Calu3 (cell line): Measurements from ENCODE around the gene KAZN. TPM values are rescaled to one million over a fixed set of nuclear protein-coding genes. Genes with fewer than 3 reads are reported as not detected.
A peak's percentile ranks its signal among the peaks of the same experiment; 100 is the strongest.

ENCODE experiments used
- BruUV-seq: library from RNA; stranded (reverse); fragments of 400-500 nt; replicated peaks from 2 replicates; lab custom pipeline; 2021; lab: Mats Ljungman, UMichigan
- CTCF ChIA-PET: fragments of 300-600 bp; sonication (Branson Sonifier 250); formaldehyde crosslinking; loops from one replicate; lab custom pipeline; 2022; ENCODE audit warnings: antibody characterized with exemption; lab: Charles Lee
- DNase-seq: peaks from one replicate; pipeline ENCODE4 v3.0.0; 2022
- H3K27ac Mint-ChIP-seq: one replicate; pipeline ENCODE4 v1.8.0; 2022; ENCODE audit warnings: mixed read lengths; ENCODE audit not compliant: unreplicated experiment
- H3K27me3 Mint-ChIP-seq: one replicate; pipeline ENCODE4 v1.8.0; 2022; ENCODE audit warnings: mixed read lengths; ENCODE audit not compliant: unreplicated experiment
- H3K36me3 Mint-ChIP-seq: one replicate; pipeline ENCODE4 v1.8.0; 2022; ENCODE audit warnings: mild to moderate bottlenecking, moderate library complexity, mixed read lengths; ENCODE audit not compliant: insufficient read depth, unreplicated experiment
- H3K4me1 Mint-ChIP-seq: one replicate; pipeline ENCODE4 v1.8.0; 2022; ENCODE audit warnings: mild to moderate bottlenecking, low read depth, mixed read lengths; ENCODE audit not compliant: unreplicated experiment
- H3K4me3 Mint-ChIP-seq: one replicate; pipeline ENCODE4 v1.8.0; 2022; ENCODE audit warnings: mild to moderate bottlenecking, low read depth, moderate library complexity, mixed read lengths; ENCODE audit not compliant: unreplicated experiment
- H3K9me3 Mint-ChIP-seq: one replicate; pipeline ENCODE4 v1.8.0; 2022; ENCODE audit warnings: low read depth, mixed read lengths; ENCODE audit not compliant: unreplicated experiment
- CTCF ChIP-seq: fragments of 200-600 bp; IDR thresholded peaks from one replicate; pipeline ENCODE4 v1.8.0; 2022; ENCODE audit warnings: antibody characterized with exemption; ENCODE audit not compliant: unreplicated experiment
- intact Hi-C: fragments of 100-400 bp; cut with micrococcal nuclease; formaldehyde crosslinking; loops from one replicate; pipeline ENCODE4 v1.10.0; 2022; ENCODE audit not compliant: unreplicated experiment
- total RNA-seq: library from RNA; stranded (reverse); gene quantifications from 2 replicates; pipeline ENCODE4 v1.2.3, GENCODE V29; 2022

The KAZN gene
- total RNA-seq, 1 experiment from 2014 or later: 3.6 TPM

DNA sequence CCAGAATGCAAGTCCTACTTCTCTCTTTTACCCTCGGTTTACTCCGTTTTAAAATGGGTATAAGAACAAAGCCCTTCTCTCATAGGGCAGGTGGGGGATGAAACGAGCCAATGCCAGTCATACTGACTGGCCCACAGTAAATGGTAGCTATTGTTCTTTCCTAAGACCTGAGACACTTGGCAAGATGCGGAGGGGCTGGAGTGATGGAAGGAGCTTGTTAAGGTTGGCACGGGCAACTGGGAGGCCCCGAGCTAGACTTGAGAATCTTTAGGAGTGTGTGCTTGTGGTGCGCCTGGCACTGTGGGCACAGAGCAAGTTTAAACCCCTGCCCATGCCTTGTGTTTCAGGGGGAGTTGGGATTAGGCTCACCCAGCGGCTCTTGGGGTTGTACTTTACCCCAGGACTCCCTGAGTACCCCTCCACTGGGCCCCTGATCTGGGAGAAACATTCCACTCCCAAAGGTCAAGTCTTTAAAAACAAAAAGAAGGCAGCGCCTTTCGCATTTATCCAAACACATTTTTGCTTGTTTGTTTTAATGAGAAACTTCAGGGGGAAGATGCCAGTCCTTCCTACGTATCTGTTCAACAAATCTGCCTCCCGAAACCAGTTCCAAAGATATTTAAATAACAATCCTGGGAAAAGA lies 314.5 kb downstream of the KAZN start:
- Mint-ChIP-seq H3K4me1 (no peaks in the 10 kb centered on the region), H3K36me3 (no peaks in the 10 kb centered on the region), H3K27me3 (peaks cover 24% of the 10 kb centered on the region), H3K27ac (no peak overlapping the region), H3K4me3 (no peak overlapping the region), H3K9me3 (no peaks in the 10 kb centered on the region)
- CTCF ChIA-PET: no interaction called here
- intact Hi-C loops: no loop called here
- DNase-seq: no peak
- no peak for TF ChIP-seq CTCF
- no TSS peak for BruUV-seq

GRCh38 chr1:14913482-14914177 lies 315.1 kb downstream of the KAZN start:
- no TSS peak for BruUV-seq
- Mint-ChIP-seq H3K27me3 (peaks cover 26% of the 10 kb centered on the region), H3K9me3 (no peaks in the 10 kb centered on the region), H3K27ac (no peak overlapping the region), H3K36me3 (no peaks in the 10 kb centered on the region), H3K4me1 (no peaks in the 10 kb centered on the region), H3K4me3 (no peak overlapping the region)
- CTCF ChIA-PET: no interaction called here
- no peak for TF ChIP-seq CTCF
- no peak for DNase-seq
- intact Hi-C loops: no loop called here

GRCh38 chr1:14914351-14914988 lies 316.0 kb downstream of the KAZN start:
- intact Hi-C loops: no loop called here
- Mint-ChIP-seq H3K4me3 (no peak overlapping the region), H3K9me3 (no peaks in the 10 kb centered on the region), H3K27ac (no peak overlapping the region), H3K36me3 (no peaks in the 10 kb centered on the region), H3K4me1 (no peaks in the 10 kb centered on the region), H3K27me3 (peaks cover 26% of the 10 kb centered on the region)
- no TSS peak for BruUV-seq
- no peak for DNase-seq
- no peak for TF ChIP-seq CTCF
- CTCF ChIA-PET: no interaction called here

DNA sequence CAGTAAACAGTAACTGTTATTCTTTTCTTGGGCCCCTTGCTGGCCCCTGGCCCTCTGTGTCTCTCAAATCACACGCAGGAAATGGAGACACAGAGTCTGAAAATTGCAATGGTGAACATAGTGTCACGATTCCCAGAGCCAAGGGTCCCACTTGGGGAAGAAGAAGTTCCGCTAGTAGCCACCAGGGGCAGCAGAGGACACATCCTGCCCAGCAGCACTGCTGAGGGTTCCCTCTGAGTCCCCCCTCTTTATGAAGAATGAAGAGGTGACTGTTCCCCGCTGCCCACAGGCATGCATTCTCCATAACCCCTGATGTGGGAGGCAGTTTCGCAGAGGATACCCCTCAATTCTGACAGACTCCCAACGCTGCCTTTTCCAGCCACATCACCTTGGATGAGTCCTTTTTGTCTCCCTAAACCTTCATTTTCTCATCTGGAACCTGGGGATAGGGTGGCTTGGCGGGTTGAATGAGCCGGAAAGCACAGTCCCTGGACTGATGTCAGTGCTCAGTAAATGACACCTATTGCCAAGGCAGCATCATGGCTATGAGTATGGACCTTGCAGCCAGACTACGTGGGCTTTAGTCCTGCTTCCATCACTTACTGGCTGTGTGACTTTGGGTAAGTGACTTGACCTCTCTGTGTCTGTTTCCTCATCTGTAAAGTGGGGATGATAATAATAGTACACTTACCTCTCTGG lies 317.0 kb downstream of the KAZN start:
- no peak overlapping the region for H3K27ac Mint-ChIP-seq
- TF ChIP-seq CTCF: peak; percentile 78
- no TSS peak for BruUV-seq
- intact Hi-C loops: loop anchor here (5.0 kb wide), 1 partner anchor 112 kb away; no protein-coding TSS in a partner anchor
- H3K36me3 Mint-ChIP-seq: no peaks in the 10 kb centered on the region
- CTCF ChIA-PET: no interaction called here
- H3K4me3 Mint-ChIP-seq: no peak overlapping the region
- no peaks in the 10 kb centered on the region for H3K4me1 Mint-ChIP-seq
- DNase-seq: peak; percentile 56
- H3K27me3 Mint-ChIP-seq: peaks cover 22% of the 10 kb centered on the region
- no peaks in the 10 kb centered on the region for H3K9me3 Mint-ChIP-seq
